Fibroblast of lung (primary cell): ENCODE data around the gene IL36RN.

Experiments
- CTCF ChIP-seq, 2 donors: IDR thresholded peaks in 1 of 2; conservative IDR thresholded peaks in 1 of 2; 1 replicate in 1 of 2; 2 replicates in 1 of 2; pipeline ENCODE4 v1.5.1; 2011 to 2012; ENCODE audit warnings: low read length in 2 of 2, control low read depth in 1 of 2, inconsistent platforms in 1 of 2, low read depth in 1 of 2, mild to moderate bottlenecking in 1 of 2
- EZH2 ChIP-seq: IDR thresholded peaks from 2 replicates; pipeline ENCODE4 v1.5.1; 2012; ENCODE audit warnings: low read length, control low read depth, mild to moderate bottlenecking; ENCODE audit errors: missing control alignments

- TF ChIP-seq CTCF (conservative IDR thresholded peaks at IDR 0.05 in 1 of 2, IDR thresholded peaks at IDR 0.05 in 1 of 2; ENCODE audit: low read depth in 1 of 2, low read length in 2 of 2): no peak
- TF ChIP-seq EZH2: no peak
These were observed 5.3 kb downstream of the IL36RN start for GRCh38 chr2:113064281-113064680.
